ENCODE data around the gene UQCC5.

- TF ChIP-seq, protein P1, sequence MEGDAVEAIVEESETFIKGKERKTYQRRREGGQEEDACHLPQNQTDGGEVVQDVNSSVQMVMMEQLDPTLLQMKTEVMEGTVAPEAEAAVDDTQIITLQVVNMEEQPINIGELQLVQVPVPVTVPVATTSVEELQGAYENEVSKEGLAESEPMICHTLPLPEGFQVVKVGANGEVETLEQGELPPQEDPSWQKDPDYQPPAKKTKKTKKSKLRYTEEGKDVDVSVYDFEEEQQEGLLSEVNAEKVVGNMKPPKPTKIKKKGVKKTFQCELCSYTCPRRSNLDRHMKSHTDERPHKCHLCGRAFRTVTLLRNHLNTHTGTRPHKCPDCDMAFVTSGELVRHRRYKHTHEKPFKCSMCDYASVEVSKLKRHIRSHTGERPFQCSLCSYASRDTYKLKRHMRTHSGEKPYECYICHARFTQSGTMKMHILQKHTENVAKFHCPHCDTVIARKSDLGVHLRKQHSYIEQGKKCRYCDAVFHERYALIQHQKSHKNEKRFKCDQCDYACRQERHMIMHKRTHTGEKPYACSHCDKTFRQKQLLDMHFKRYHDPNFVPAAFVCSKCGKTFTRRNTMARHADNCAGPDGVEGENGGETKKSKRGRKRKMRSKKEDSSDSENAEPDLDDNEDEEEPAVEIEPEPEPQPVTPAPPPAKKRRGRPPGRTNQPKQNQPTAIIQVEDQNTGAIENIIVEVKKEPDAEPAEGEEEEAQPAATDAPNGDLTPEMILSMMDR (IDR thresholded peaks at IDR 0.05) = no peak
- no peak for TF ChIP-seq POLR2A (IDR thresholded peaks at IDR 0.05)
These were observed 45.4 kb upstream of the UQCC5 start for GRCh38 chr3:52490939-52491526.

Measured in uterus (tissue), 2 donors.